CMK (cell line): ENCODE results near the gene AFAP1L2.

Experiments
- DNase-seq: peaks from one replicate; pipeline ENCODE4 v3.0.0-alpha.2; 2010; ENCODE audit warnings: low read depth

Gene AFAP1L2

DNA sequence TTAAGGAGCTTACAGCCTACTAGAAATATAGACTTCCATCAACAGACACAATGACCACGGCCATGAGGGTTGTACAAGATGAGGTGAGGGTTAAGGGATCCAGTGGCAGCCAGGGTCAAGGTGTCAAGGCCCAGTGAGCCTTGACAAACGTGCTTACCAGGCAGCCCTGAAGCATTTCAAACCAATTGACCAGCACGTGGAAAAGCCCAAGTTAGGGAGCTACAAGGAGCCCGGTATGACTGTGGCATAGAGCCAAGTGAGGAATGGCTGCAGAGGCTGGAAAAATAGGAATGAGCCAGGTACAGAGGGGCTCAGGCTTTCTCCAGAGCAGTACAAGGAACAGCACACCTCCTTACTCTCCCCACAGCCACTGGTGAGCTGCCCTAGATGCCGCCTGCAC, 12.7 kb downstream of the AFAP1L2 start:
- DNase-seq = no peak

DNA sequence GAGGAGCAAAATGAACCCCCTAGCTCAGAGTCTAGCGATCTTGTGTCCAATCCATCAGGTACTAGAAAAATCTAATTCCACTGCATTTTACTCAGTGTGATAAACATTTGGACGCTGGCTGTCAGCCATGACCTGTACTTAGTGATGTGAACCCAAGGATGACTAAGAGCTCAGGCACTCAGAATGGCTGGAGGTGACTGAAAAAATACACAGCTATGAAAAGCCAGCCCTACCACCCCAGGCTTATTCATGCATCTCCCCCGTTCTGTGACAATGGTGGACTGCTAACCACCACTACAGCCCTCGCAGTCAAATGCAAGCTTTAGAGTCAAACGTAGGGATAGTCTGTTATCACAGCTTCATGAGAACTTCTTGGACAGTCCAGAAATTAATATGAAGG, 14.9 kb downstream of the AFAP1L2 start:
- DNase-seq = no peak

DNA sequence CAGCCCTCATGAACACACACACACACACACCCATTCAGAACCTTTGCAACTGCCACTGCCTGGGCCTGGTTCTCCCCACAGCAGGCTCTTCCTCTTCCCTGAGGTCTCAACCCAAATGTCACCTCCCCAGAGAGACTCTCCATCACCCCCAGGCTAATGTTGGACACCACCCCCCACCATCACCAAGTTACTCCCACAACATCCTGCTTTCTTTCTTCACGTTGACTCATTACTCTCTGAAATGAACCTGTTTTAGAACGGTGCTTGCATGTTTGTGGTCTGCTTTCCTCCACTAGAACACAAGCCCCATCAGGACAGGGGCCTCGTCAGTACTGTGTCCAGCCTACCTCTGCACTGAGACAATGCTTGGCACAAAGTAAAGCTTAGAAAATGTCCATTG, 16.0 kb downstream of the AFAP1L2 start:
- DNase-seq = no peak

DNA sequence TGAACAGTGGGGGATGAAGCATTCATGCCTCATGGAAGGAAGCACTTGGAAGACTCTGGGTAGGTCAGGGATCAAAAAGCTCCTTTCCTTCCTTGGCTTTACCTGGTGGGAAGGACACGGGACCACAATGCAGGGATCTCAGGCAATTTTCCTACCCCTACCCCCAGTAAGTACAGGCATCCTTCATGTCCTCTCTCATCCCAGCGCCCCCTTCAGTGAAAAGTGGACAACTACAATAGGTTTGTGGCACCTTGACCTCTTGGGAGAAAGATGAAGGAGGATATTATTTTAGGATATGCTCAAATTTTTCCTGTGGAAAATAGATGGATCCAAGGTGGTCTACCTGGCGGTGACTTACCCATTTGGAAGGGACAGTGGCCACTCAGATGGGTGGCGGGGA, 16.5 kb downstream of the AFAP1L2 start:
- no peak for DNase-seq

DNA sequence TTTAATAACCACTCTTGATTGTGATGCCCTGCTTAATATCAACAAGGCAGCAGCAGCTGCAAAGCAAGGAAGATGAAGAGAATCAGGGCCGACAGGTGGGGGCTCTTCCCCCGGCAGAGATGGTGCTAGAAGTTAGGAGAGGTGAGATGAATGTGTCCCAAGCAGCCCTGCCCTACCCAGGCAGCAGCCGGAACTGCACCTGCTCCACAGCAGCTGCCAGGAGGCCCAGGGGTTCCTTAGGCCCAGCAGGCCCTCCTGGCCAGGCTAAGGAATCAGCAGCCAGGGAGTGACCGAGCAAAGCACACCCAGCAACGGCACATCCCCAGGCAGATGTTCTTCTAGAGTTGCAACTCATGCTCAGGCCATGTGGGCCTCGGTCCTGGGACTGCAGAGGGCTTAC, 17.9 kb downstream of the AFAP1L2 start:
- no peak for DNase-seq

DNA sequence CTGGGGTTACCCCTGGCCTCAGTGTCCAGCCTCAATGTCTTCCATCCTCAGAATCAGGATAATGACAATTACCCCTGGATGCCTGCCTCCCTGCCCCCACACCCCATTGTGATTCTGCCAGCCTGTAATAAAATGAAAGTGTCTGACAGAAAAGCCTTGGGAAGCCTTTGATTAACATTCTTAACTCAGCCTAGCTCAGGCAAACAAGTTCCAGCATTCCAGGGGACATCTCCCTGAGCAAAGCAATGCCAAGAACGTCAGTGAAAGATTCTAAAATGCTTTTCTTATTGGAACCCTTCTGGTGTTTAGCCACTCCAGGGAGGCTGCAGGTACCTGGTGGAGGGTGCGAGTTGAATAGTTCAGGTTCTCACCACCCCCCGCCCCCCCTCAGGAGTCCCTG, 18.7 kb downstream of the AFAP1L2 start:
- no peak for DNase-seq

DNA sequence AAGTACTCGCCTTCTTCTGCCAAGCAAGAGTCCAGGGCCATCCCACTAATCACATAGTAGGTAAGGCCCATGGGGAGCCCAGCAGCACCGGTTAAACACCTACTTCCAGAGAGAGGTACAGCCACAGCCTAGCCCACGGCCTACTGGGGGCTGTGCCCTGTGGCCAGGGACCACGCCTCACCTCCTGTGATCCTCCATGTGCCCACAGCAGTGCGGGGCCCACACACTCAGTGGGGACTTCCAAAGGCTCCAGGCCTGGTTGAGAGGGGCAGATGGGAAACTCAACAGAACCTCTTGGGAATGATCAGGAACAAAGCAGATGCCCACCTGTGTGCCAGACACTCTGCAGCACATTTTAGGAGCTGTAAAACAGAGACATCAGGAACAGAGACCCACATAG, 19.7 kb downstream of the AFAP1L2 start:
- no peak for DNase-seq

DNA sequence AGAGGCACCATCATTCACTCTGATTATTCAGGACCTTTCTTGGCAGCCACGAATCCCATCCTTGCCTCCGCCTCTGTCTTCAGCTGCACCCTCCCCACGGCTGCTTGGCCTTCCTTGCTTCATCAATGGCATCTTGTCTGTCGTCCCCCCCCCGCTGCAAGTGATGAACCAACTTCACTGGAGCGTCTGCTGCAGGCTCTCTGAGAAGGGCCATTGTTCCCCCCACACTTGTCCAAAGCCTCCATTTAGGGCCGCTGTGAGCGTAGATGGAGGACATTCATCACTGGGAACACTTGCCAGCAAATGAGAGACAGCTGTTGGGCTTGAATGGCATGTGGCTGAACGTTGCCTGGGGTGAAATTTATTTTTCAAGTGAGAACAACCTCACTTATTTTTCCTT, 20.1 kb downstream of the AFAP1L2 start:
- no peak for DNase-seq

DNA sequence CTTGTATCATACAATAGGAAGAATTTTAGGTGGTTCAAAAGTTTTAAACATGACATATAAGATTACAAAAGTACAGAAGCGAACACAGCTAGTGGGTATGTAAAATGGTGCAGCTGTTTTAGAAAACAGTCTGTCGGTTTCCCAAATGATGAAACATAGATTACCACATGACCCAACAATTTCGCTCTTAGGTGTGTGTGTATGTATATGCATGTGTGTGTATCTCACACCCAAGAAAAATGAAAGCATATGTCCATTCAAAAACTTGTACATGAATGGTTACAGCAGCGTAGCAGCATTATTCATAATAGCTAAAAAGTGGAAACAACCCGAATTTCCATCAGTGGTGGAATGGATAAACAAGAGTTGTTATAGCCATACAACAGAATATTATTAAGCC, 23.5 kb downstream of the AFAP1L2 start:
- DNase-seq = no peak

DNA sequence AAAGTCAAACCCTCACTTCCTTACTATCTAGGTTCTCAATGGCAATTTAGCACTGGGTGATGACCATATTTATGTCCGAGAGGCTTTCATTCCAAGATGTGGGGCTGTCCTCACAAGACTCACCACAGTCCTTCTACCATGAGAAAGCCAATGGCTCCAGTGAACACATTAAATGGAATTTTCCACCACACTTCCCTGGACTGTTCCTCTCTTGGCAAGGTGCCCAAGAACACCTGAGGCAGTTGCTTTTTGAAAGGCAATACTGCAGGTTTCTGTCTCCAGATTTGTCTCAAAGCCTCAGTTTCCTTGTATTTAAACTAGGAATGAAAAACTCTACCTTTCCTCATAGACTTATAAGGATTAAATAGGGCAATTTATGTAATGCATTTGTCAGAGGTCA, 24.2 kb downstream of the AFAP1L2 start:
- DNase-seq = no peak

DNA sequence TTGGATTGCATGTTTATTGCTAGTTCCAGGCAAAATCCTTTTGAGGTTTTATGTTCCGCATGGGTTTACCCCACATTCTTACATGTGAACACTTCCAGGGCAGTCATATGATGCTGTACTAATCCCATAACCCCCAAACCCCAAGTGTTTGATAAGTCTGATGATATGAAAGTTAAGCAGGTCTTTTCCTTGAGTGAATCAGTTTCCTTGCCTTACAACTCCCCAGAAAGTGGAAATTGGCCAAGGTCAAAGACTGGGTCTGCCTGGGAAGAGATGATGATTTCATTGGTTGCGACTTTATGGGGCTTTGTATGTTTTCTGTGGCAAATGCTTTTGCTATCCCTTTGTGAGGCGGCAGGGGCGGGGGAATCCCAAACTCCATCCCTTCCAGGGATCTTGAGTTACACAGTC, 24.7 kb downstream of the AFAP1L2 start:
- no peak for DNase-seq

DNA sequence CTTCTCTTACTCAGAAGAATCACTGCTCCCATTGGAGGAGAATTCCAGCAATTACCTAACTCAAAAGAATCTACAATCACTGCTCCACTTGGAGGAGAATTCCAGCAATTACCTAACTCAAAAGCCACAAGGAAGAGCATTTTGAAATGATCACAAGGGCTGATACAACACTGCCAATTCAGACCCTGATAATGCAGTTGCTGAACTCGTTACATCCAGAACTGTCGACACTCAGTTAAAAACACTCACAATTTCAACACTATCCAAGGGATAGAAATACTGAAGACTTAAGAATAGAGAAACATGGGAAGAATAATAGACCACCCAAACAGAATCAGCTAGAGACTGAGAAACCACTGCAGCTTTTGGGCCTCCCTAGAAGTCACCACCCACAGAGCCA, 27.8 kb downstream of the AFAP1L2 start:
- no peak for DNase-seq

DNA sequence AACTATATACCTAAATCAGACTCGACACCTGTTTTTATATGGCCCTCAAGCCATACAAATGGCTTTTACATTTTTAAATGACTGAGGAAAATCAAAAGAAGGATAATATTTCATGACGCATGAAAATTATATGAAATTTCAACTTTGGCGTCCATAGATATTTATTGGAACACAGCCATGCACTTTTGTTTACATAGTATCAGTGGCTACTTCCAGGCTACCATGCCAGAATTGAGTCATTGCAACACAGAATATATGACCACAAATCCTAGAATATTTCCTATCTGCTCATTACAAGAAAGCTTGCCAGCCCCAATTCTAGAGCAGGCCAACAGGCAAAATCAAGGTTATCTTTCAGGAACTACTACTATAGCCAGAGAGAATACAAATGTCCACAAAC, 29.3 kb downstream of the AFAP1L2 start:
- DNase-seq = no peak

DNA sequence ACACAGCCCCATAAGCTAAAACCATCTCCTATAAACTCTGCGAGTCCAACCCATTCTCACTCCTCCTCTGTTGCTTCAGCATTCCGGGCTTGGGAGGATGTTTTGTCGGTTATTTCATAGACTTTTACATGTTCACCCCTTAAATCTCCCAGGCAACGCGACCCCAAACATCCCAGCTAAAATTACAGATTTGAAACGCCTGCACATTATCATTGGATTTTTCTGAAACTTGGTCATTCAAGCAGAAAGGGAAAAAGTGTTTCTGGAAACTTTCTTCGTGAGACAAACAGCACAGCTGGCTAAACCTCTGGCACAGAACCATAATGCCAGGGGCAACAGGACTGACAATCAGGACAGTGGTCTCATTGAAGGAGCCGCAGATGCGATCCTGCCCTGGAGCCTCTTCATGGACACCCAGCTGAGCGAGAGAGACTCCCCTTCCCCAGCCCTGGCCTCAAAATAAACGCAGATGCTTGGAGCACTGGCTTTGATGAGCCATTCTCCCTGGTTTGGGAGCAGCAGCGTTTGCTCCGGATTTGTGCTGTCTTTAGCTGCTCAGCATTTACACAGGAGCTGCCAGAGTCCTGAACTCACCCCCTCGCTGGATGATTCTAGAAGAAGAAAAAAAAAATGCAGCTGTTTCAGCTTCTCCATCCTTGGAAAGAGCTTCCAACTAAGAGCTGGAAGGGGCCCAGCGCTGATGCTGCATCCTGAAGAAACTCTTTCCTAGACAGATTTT, 30.1 kb downstream of the AFAP1L2 start:
- no peak for DNase-seq

DNA sequence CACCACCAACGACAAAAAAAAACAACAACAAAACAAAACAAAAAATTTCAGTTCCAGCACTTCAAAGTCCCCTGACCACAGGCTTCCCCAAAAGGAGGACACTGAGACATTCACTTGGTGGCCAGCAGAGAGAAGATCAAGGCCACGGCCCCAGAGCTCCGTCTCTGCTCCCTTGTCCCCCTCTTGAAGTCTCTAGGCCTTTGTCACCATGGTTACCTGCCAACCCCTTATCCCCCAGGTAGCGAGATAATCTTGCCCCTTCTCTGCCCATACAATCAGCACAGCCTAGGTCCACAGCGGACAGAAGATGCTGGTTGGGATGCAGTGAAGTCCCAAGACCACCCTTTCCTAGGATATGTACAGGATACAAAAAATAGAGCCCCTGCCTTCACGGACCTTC, 30.7 kb downstream of the AFAP1L2 start:
- no peak for DNase-seq

DNA sequence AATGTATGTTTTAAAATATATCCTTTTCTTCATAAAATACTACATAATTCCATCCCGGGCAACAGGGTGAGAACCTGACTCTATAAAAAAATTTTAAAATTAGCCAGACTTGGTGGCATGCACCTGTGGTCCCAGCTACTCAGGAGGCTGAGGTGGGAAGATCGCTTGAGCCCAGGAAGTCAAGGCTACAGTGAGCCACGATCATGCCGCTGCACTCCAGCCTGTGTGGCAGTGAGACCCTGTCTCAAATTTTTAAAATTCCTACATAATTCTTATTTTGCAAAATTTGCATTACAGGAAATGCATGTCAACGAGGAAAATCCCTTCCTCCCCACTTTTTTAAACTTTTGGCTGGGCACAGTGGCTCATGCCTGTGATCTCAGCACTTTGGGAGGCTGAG, 31.3 kb downstream of the AFAP1L2 start:
- no peak for DNase-seq

DNA sequence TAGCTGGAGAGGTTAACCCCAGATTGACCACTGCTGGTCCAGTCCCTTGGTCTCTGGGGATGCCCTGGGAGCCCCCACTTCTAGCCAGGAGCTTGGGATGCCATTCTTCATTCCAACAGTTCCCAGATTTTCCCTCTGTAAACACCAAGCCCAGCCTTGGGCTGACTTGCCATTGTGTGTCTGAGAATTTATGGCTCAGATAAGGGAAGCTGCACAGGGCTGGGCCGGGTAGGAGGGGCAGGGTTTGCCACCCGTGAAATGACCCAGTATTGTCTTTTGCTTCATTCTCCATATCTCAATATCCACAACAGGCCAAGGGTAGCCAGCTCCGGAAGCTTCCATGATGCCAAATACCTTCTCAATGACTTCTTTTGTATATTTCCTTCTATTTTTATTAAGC, 32.1 kb downstream of the AFAP1L2 start:
- DNase-seq = no peak

DNA sequence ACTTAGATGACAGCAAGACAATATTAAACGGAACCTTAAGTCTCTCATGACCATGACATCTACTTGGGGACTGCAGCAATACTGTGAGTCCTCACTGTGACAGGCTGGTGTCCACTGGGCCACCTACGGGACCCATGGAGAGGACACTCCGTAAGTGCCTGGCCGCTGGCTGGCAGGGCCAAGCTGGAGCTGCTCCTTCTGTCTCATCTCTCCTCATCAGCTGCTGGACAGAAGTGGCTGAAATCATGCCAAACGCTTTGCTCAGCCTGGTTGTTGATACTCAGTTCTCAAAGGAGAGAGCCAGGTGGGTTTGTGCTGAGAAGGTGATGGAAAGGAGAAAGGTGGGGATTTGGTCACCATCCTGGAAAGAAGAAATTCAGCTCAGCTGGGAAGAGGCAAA, 33.3 kb downstream of the AFAP1L2 start:
- no peak for DNase-seq

DNA sequence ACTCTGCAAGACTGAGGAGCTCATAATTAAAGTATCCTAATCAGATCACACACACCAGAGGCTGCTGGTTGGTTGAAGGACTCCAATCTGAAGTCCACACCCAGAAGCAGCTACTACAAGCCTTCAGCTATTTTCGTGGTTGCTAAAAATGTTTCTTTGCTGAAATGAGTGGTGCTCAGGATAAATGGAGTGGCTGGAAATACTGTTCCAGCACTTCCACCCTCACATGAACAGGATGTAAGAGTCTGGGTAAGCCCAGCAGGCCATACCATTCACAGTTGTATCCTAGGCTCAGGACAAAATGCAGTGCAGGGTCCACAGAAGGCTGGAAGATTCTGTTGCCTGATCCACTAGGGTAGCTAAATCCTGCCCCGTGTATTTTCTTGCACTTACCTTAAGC, 34.1 kb downstream of the AFAP1L2 start:
- no peak for DNase-seq

DNA sequence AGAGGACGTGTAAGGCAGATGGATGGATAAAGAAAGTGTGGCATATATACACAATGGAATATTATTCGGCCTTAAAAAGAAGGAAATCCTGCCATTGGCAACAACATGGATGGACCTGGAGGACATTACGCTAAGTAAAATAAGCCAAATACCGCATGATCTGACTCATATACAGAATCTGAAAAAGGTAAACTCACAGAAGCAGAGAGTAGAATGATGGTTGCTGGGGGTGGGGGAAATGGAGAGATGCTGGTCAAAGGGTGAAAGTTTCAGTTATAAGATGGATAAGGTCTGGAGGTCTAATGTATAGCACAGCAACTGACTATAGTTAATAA, 36.3 kb downstream of the AFAP1L2 start:
- no peak for DNase-seq

DNA sequence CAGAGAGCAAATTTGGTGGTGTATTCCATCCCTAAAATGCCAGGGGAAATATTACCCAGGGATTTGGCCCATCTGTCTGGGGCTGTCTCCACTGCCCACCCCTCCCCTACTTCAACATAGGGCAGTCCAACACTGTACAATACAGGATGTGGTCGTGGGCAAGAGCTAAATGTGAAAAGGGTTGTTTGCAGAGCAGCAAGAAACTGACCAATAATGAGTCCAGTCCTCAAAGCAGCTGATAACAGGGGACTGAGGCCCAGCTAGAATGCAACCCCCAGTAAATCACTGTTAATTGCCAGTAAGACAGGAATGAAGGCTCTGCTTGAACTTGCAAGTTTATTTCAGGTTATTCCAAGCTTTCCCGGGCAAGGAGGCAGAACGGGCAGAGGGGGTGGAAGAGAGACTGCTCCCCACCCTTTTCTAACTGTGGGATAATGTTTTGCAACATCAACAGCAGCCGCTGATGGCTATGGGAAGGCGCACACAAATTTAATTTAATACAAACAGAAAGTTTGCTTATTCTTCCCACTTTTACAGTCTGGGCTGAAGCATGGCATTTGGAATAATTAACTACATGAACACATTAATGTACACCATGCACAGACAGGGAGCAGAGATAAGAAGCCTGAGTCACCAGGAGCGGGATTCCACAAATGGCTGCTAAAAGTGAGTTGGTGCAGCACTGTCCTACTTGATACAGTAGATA, 36.8 kb downstream of the AFAP1L2 start:
- DNase-seq = no peak

DNA sequence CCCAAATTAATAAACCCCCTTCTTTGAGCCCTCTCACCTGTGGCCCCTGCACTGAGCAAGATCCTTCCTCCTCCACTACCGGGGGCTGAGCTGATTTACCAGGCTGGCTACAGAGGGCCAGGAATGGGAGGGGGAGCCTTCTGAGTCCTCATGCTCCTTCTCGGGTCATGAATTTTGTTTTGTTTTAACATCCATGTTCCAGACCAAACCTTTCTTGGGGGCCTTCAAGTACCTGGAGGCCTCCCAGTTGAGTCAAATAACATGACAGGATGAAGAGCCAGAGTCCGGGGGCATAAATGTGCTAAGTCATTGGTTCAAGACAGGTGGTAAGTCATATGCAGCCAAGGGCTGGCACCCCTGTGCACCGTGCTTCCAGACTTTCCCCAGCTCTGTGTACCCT, 39.6 kb downstream of the AFAP1L2 start:
- DNase-seq = no peak

DNA sequence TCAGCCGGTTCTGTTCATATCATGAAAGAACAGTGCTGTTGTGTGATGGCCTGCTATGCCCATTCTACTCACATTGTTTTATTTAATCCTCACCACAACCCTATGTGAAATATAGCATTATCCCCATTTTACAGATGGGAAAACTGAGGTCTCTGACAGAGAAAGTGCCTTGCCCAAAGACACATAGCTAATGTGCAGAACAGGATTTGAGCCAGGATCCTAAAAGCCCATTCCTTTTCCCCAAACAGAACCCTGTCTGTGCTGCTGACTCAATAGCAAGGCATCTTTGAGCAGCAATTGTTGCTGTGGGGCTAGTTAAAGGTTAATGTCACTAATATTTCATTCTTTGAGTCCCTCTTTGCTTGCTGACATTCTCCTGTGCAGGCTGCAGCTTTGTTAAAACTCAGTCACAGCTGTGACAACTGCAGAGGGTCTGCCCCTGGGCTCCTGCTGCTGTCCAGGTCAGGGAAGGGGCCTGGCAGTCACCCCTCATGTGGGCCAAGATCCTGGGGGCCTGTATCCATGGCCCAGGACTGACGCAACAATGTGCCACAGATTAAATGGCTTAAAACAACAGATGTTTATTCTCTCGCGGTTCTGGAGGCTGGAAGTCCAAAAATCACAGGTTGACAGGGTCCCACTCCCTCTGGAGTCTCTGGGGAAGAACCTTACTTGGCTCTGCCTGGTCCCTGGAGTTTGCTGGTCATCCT, 40.4 kb downstream of the AFAP1L2 start:
- DNase-seq = no peak
